GM19455 (cell line): ENCODE measurements around the gene CASP12.

Source experiments
- ATAC-seq: cut with Tn5 transposase; IDR thresholded peaks from one replicate; pipeline ENCODE4 v1.9.1; 2021; ENCODE audit not compliant: unreplicated experiment

Gene CASP12

GRCh38 chr11:104892723-104893511 lies 5.3 kb downstream of the CASP12 start:
- ATAC-seq: no peak

GRCh38 chr11:104891135-104891534 lies 7.1 kb downstream of the CASP12 start:
- no peak for ATAC-seq

GRCh38 chr11:104883342-104883741 lies 14.9 kb downstream of the CASP12 start:
- ATAC-seq: no peak

- peak; percentile 70 for ATAC-seq
Observed at GRCh38 chr11:104881117-104881794, 17.0 kb downstream of the CASP12 start.

- ATAC-seq: no peak
Observed at GRCh38 chr11:104879514-104880190, 18.6 kb downstream of the CASP12 start.

- peak; percentile 42 for ATAC-seq
Observed at GRCh38 chr11:104876861-104877431, 21.3 kb downstream of the CASP12 start.

GRCh38 chr11:104876324-104876723 lies 21.9 kb downstream of the CASP12 start:
- no peak for ATAC-seq

- ATAC-seq: no peak
Observed at GRCh38 chr11:104873252-104873651, 25.0 kb downstream of the CASP12 start.

- no peak for ATAC-seq
Observed at GRCh38 chr11:104872393-104872792, 25.9 kb downstream of the CASP12 start.

- no peak for ATAC-seq
Observed at GRCh38 chr11:104870910-104871309, 27.4 kb downstream of the CASP12 start.

GRCh38 chr11:104866815-104867214 lies 31.4 kb downstream of the CASP12 start:
- no peak for ATAC-seq

GRCh38 chr11:104858882-104859775 lies 39.1 kb downstream of the CASP12 start:
- ATAC-seq: no peak

GRCh38 chr11:104856607-104857006 lies 41.7 kb downstream of the CASP12 start:
- ATAC-seq: no peak

GRCh38 chr11:104855965-104856364 lies 42.3 kb downstream of the CASP12 start:
- no peak for ATAC-seq

- no peak for ATAC-seq
Observed at GRCh38 chr11:104853276-104853675, 45.0 kb downstream of the CASP12 start.

- ATAC-seq: no peak
Observed at GRCh38 chr11:104852811-104853210, 45.4 kb downstream of the CASP12 start.

GRCh38 chr11:104846216-104846615 lies 52.0 kb downstream of the CASP12 start:
- ATAC-seq: no peak

- ATAC-seq: no peak
Observed at GRCh38 chr11:104844451-104844850, 53.8 kb downstream of the CASP12 start.

GRCh38 chr11:104843150-104843836 lies 55.0 kb downstream of the CASP12 start:
- ATAC-seq: no peak

GRCh38 chr11:104841973-104842525 lies 56.2 kb downstream of the CASP12 start:
- ATAC-seq: no peak
